Measurements from ENCODE around the gene ZNF555. TPM values are rescaled to one million over a fixed set of nuclear protein-coding genes. Genes with fewer than 3 reads are reported as not detected.

The ZNF555 gene
- total and polyA plus RNA-seq, 9 of the 15 experiments (the other 6 are each of a cell fraction or from before 2014, with no cell fraction given), result 2.0 to 6.7 (median 5.4) TPM

DNA sequence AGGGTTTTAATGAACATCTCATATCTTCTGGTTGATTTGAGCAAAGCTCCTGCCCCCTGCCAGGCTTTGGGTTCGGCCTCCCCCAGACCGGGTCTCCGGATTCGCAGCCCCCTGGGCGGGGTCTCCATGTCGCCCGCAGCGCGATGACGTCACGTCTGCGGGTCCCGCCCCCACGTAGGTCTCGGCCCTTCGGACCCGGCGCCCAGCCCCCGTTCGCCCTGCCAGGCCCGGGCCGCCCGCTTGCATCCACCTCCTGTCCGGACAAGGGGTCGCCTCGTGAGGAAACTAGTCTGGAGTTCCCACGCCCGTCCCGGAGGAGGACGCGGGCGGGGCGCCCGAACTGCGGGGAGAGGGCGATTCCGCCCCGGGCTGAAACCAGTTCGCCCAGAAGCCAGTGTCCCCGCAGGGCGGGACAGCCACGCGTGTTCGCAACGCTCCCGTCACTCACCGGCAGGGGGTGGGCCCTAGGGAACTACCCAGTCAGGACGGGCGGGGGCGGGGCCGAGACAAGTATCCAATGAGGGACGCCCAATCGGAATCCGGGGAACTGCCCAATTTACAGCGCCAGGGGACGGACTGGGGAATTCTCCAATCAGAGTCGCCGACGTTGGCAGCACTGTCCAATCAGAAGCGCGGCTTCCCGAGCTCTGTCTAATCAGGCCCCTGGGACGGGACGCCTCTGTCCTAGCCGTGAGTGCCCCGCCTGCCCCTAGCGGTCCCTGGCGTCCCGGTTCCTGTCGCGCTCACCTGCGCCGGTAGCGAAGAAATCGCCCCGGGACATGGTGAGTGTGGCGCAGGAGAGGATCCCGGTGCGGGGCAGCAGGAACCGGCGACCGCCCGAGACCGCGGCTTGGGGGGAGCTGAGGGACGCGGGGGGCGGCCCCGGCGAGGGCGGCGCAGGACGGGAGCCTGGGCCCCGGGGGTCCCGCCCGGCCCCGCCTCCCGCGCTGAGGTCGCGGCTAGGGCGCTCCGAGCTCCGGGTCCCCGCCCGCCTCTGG is at the start of gene ZNF555 (continued):
- TF ChIP-seq ZNF253 (CRISPR knock-in tag; conservative IDR thresholded peaks at IDR 0.05), result no peak
- peak in 1 of 2 experiments; percentile 30; a peak in 1 of 4 replicates for TF ChIP-seq SRF (CRISPR knock-in tag; IDR thresholded peaks at IDR 0.05)
- TF ChIP-seq ZFPM2 (CRISPR knock-in tag; IDR thresholded peaks at IDR 0.05), result no peak
- TF ChIP-seq, protein P1, sequence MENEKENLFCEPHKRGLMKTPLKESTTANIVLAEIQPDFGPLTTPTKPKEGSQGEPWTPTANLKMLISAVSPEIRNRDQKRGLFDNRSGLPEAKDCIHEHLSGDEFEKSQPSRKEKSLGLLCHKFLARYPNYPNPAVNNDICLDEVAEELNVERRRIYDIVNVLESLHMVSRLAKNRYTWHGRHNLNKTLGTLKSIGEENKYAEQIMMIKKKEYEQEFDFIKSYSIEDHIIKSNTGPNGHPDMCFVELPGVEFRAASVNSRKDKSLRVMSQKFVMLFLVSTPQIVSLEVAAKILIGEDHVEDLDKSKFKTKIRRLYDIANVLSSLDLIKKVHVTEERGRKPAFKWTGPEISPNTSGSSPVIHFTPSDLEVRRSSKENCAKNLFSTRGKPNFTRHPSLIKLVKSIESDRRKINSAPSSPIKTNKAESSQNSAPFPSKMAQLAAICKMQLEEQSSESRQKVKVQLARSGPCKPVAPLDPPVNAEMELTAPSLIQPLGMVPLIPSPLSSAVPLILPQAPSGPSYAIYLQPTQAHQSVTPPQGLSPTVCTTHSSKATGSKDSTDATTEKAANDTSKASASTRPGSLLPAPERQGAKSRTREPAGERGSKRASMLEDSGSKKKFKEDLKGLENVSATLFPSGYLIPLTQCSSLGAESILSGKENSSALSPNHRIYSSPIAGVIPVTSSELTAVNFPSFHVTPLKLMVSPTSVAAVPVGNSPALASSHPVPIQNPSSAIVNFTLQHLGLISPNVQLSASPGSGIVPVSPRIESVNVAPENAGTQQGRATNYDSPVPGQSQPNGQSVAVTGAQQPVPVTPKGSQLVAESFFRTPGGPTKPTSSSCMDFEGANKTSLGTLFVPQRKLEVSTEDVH (IDR thresholded peaks at IDR 0.05; ENCODE audit: low read depth, partially characterized antibody), result peak; percentile 40
- no peak for TF ChIP-seq NR2C2 (CRISPR knock-in tag; IDR thresholded peaks at IDR 0.05)
- peak; percentile 24; the same call in 1 of the 2 replicates for TF ChIP-seq NR2C2 (tag; IDR thresholded peaks at IDR 0.05)
- no peak for TF ChIP-seq SMAD1 (IDR thresholded peaks at IDR 0.05; ENCODE audit: low read depth, low read length, partially characterized antibody)
- no peak for TF ChIP-seq BACH1 (tag; IDR thresholded peaks at IDR 0.05)
- TF ChIP-seq, protein P2, sequence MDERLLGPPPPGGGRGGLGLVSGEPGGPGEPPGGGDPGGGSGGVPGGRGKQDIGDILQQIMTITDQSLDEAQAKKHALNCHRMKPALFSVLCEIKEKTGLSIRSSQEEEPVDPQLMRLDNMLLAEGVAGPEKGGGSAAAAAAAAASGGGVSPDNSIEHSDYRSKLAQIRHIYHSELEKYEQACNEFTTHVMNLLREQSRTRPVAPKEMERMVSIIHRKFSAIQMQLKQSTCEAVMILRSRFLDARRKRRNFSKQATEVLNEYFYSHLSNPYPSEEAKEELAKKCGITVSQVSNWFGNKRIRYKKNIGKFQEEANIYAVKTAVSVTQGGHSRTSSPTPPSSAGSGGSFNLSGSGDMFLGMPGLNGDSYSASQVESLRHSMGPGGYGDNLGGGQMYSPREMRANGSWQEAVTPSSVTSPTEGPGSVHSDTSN (CRISPR knock-in tag; IDR thresholded peaks at IDR 0.05; ENCODE audit: low read depth), result peak; percentile 91
- TF ChIP-seq, protein P2 (tag; conservative IDR thresholded peaks at IDR 0.05; ENCODE audit: low read depth), result peak; percentile 98
- no peak for TF ChIP-seq ZNF274 (IDR thresholded peaks at IDR 0.05; ENCODE audit: borderline replicate concordance, low read depth, low read length)
- no peak for TF ChIP-seq ZNF76 (CRISPR knock-in tag; IDR thresholded peaks at IDR 0.05; ENCODE audit: borderline replicate concordance)
- TF ChIP-seq CHCHD3 (CRISPR knock-in tag; IDR thresholded peaks at IDR 0.05), result no peak
- no peak for TF ChIP-seq HDAC6 (IDR thresholded peaks at IDR 0.05; ENCODE audit: low read depth, low read length)
- TF ChIP-seq, protein P3, sequence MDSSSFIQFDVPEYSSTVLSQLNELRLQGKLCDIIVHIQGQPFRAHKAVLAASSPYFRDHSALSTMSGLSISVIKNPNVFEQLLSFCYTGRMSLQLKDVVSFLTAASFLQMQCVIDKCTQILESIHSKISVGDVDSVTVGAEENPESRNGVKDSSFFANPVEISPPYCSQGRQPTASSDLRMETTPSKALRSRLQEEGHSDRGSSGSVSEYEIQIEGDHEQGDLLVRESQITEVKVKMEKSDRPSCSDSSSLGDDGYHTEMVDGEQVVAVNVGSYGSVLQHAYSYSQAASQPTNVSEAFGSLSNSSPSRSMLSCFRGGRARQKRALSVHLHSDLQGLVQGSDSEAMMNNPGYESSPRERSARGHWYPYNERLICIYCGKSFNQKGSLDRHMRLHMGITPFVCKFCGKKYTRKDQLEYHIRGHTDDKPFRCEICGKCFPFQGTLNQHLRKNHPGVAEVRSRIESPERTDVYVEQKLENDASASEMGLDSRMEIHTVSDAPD (CRISPR knock-in tag; IDR thresholded peaks at IDR 0.05), result no peak
- TF ChIP-seq CBFB (CRISPR knock-in tag; IDR thresholded peaks at IDR 0.05), result no peak
- no peak for TF ChIP-seq SMAD2 (IDR thresholded peaks at IDR 0.05; ENCODE audit: low read depth, low read length)
- TF ChIP-seq ZNF133 (CRISPR knock-in tag; IDR thresholded peaks at IDR 0.05), result no peak
- TF ChIP-seq NFIX (CRISPR knock-in tag; IDR thresholded peaks at IDR 0.05; ENCODE audit: low read depth), result no peak
- TF ChIP-seq ARHGAP35 (IDR thresholded peaks at IDR 0.05; ENCODE audit: partially characterized antibody), result no peak
- TF ChIP-seq HNRNPK (IDR thresholded peaks at IDR 0.05; ENCODE audit: low read depth, low read length, poor library complexity, severe bottlenecking), result no peak

Measured in K562 (cell line).